Breast epithelium (tissue), 3 donors: ENCODE measurements around the gene ATG3.

ENCODE experiments used
- POLR2A ChIP-seq: fragments of 450-650 bp; IDR thresholded peaks from one replicate; pipeline ENCODE4 v1.6.1; 2016; ENCODE audit warnings: antibody characterized with exemption, mild to moderate bottlenecking, moderate library complexity
- TF ChIP-seq, protein P1 (sequence below), 3 donors: fragments of 450-650 bp; IDR thresholded peaks; one replicate each; pipeline ENCODE4 v1.5.1; 2016 to 2017; ENCODE audit warnings: antibody characterized with exemption in 3 of 3, mild to moderate bottlenecking in 3 of 3, moderate library complexity in 3 of 3

DNA sequence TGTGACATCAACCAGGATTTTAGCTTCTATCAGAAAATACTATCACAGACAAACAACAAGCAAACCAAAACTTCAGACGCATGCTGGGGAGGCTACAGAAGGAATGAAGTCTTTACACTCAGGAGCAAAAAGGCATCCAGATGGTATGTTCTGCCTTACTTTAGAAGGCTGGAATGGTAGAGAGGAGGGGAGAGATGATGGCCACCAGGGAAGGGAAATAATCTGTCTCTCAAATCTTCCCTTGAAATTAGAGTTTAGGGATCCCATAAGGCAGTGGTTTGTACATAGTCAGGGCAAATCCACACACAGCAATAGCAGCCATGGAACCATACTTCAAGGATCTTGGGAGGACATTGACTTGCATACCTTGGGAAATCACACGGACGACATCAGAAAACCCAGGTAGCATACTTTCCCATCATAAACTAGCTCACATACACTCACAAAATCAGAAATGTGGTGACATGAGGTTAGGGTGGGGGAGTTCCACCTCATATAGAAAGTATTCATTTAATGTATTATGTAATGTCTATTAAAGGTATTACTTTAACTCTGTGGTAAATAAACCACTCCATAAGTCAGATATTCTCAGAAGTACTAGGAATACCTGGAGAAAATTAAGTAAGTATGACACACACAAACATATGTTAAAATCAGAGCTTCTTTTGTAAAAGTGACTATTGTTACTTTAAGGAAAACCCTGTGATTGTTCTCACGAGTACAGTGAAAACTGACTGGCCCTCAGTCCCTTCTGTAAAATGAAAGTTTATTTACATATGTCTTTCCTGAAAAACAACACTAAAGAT lies 71.9 kb downstream of the ATG3 start:
- TF ChIP-seq, protein P1, sequence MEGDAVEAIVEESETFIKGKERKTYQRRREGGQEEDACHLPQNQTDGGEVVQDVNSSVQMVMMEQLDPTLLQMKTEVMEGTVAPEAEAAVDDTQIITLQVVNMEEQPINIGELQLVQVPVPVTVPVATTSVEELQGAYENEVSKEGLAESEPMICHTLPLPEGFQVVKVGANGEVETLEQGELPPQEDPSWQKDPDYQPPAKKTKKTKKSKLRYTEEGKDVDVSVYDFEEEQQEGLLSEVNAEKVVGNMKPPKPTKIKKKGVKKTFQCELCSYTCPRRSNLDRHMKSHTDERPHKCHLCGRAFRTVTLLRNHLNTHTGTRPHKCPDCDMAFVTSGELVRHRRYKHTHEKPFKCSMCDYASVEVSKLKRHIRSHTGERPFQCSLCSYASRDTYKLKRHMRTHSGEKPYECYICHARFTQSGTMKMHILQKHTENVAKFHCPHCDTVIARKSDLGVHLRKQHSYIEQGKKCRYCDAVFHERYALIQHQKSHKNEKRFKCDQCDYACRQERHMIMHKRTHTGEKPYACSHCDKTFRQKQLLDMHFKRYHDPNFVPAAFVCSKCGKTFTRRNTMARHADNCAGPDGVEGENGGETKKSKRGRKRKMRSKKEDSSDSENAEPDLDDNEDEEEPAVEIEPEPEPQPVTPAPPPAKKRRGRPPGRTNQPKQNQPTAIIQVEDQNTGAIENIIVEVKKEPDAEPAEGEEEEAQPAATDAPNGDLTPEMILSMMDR (IDR thresholded peaks at IDR 0.05) = no peak
- TF ChIP-seq POLR2A = no peak
